HG03342 (cell line): ENCODE data around the gene HNRNPA1.
"Not testable (repeated sequence)": the region's sequence is repeated elsewhere in the genome, so short reads cannot be mapped to it uniquely, and the experiment has no call there.

Source experiments
- ATAC-seq: cut with Tn5 transposase; IDR thresholded peaks from one replicate; pipeline ENCODE4 v1.9.1; 2021; ENCODE audit warnings: mild to moderate bottlenecking, moderate library complexity; ENCODE audit not compliant: unreplicated experiment

Gene HNRNPA1

GRCh38 chr12:54273981-54274380 lies 6.5 kb upstream of the HNRNPA1 start:
- ATAC-seq = no peak

- ATAC-seq = no peak
Observed at GRCh38 chr12:54276368-54276767, 4.2 kb upstream of the HNRNPA1 start.

- no peak for ATAC-seq
Observed at GRCh38 chr12:54277823-54278276, 2.7 kb upstream of the HNRNPA1 start.

- ATAC-seq = no peak
Observed at GRCh38 chr12:54279227-54279631, 1.3 kb upstream of the HNRNPA1 start.

- peak; percentile 76 for ATAC-seq
Observed at GRCh38 chr12:54279632-54280467, 676 bp upstream of the HNRNPA1 start, which contains the start of gene CBX5. CBX5 (minus strand) TSS chr12:54280122; CDS start chr12:54257650, 22,472 bp downstream.

- ATAC-seq = not testable (repeated sequence)
Observed at GRCh38 chr12:54281261-54281638, 724 bp downstream of the HNRNPA1 start.

GRCh38 chr12:54281694-54282093 lies 1.2 kb downstream of the HNRNPA1 start:
- ATAC-seq = not testable (repeated sequence)

- ATAC-seq = no peak
Observed at GRCh38 chr12:54282949-54283593, 2.5 kb downstream of the HNRNPA1 start.

- ATAC-seq = not testable (repeated sequence)
Observed at GRCh38 chr12:54284070-54284780, 3.7 kb downstream of the HNRNPA1 start.

- no peak for ATAC-seq
Observed at GRCh38 chr12:54285150-54286041, 4.9 kb downstream of the HNRNPA1 start.

GRCh38 chr12:54286042-54287030 lies 5.8 kb downstream of the HNRNPA1 start:
- ATAC-seq = no peak

GRCh38 chr12:54287261-54288157 lies 7.0 kb downstream of the HNRNPA1 start:
- no peak for ATAC-seq

- ATAC-seq = no peak
Observed at GRCh38 chr12:54292083-54292930, 11.8 kb downstream of the HNRNPA1 start.

GRCh38 chr12:54292931-54293241 lies 12.4 kb downstream of the HNRNPA1 start:
- no peak for ATAC-seq

GRCh38 chr12:54294152-54294952 lies 13.8 kb downstream of the HNRNPA1 start:
- peak; percentile 51 for ATAC-seq

GRCh38 chr12:54294953-54295566 lies 14.5 kb downstream of the HNRNPA1 start:
- no peak for ATAC-seq
